ENCODE results near the gene GPR78.

DNA sequence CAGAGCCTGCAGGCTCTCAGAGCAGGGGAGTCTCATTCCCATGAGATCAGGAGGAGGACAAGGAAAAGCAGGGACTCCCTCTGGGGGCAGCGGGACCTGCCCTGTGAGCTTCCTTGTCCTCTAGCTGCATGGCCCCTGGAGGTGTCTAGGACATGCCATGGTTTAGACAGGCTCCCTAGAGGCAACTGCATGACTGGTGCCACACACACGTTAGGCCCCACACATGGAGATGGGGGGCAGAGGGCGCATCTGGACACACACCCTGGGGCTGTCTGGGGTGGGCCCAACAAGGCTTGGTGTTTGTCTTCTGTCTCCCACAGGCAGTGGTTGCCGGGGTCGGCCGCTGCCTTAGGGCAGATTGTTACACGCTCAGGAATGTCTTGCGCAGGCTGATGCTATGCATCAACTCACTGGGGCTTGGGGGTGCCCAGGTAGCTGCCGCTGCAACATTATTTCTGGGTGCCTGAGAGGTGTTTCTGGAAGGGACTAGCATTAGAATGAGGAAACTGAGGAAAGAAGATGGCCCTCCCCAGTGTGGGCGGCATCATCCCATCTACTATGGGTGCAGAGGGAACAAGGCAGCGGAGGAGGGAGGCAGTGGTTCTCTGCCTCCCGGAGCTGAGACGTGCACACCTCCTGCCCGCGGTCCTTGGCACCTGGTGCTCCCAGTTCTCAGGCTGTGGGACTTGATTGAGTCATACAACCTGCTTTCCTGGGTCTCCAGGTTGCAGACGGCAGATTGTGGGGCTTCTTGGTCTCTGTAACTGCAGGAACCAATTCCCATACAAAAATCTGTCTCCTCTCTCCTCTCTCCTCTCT is 32.1 kb upstream of the GPR78 start:
- TF ChIP-seq, protein P1, sequence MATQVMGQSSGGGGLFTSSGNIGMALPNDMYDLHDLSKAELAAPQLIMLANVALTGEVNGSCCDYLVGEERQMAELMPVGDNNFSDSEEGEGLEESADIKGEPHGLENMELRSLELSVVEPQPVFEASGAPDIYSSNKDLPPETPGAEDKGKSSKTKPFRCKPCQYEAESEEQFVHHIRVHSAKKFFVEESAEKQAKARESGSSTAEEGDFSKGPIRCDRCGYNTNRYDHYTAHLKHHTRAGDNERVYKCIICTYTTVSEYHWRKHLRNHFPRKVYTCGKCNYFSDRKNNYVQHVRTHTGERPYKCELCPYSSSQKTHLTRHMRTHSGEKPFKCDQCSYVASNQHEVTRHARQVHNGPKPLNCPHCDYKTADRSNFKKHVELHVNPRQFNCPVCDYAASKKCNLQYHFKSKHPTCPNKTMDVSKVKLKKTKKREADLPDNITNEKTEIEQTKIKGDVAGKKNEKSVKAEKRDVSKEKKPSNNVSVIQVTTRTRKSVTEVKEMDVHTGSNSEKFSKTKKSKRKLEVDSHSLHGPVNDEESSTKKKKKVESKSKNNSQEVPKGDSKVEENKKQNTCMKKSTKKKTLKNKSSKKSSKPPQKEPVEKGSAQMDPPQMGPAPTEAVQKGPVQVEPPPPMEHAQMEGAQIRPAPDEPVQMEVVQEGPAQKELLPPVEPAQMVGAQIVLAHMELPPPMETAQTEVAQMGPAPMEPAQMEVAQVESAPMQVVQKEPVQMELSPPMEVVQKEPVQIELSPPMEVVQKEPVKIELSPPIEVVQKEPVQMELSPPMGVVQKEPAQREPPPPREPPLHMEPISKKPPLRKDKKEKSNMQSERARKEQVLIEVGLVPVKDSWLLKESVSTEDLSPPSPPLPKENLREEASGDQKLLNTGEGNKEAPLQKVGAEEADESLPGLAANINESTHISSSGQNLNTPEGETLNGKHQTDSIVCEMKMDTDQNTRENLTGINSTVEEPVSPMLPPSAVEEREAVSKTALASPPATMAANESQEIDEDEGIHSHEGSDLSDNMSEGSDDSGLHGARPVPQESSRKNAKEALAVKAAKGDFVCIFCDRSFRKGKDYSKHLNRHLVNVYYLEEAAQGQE (IDR thresholded peaks at IDR 0.05; ENCODE audit: insufficient read depth in 1 of 2, low read depth in 2 of 2, low read length in 2 of 2), result no peak
- TF ChIP-seq POLR2AphosphoS5 (IDR thresholded peaks at IDR 0.05; ENCODE audit: low read depth, low read length) (no peak), FOXP2 (optimal IDR thresholded peaks at IDR 0.05; ENCODE audit: borderline replicate concordance, extremely low read depth, extremely low read length, insufficient read depth) (no peak)

Data from PFSK-1 (cell line).